ENCODE results near the gene PHETA2. TPM values are rescaled to one million over a fixed set of nuclear protein-coding genes. Genes with fewer than 3 reads are reported as not detected.

Gene PHETA2, protein sequence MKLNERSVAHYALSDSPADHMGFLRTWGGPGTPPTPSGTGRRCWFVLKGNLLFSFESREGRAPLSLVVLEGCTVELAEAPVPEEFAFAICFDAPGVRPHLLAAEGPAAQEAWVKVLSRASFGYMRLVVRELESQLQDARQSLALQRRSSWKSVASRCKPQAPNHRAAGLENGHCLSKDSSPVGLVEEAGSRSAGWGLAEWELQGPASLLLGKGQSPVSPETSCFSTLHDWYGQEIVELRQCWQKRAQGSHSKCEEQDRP
- polyA plus RNA-seq = 10 to 100 TPM in 2 of 3 donors, 1 to 10 TPM in 1; 7.9 to 14.5 (median 11.8) TPM

DNA sequence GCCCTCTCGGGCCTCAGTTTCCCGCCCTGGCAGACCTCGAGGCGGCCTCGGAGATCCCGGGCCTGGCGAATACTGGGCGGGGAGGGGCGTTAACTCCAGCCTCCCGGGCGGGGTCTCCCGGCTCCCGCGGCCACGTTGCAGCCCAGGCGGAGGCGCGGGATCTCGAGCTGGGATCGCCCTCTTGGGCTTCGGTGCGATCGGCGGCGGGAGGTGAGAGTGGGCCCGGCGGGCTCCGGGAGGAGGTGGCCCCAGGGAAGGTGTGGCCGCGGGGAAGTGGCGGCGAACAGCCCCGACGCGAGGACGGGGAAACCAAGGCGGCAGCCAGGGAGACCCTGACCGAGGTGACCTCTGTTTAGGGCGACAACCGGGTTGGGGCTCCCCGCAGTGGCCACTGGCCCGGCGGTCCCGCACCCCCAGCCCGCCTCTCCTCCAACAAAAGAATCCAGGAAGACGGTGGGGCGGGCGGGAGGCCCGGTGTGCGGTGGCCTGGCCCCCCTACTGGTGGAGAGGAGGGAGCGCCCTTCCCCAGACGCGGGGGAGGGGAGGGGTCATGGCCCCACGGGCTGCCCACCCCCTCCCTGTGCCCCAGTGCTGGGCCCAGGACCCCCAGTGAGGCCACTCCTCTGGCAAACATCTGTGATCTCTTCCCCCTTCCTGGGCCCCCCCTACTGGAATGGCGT lies at the start of gene PHETA2:
Gene PHETA2 (plus strand): TSS at position 117 of the 680 bp plus-strand sequence. CDS start 3,046 bp downstream, outside the sequence.
- no peak within 1 kb of the TSS for H3K27ac ChIP-seq (ENCODE audit: low read depth, low read length)
- 0 to 1% (median 1%) methylated on average over 46 to 55 of the region's 55 CpGs for WGBS, 3 donors

DNA sequence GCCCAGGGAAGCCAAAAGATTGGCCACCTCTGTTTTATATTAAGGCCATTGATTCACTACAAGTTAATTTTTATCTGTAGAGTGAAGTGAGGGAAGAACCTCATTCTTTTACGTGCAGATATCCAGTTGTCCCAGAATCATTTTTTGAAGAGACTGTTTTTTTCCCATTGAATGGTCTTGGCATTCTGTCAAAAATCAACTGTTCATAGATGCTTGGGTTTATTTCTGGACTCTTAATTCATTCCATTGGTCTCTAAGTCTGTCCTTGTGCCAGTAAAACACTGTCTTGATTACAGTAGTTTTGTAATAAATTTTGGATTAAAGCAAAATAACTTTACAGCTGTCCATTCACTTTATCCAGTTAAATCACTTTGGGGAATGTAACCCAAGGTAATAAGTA lies 48.6 kb upstream of the PHETA2 start:
- 45 to 68% (median 56%) methylated on average over 1 of the region's 1 CpG for WGBS, 3 donors
- H3K27ac ChIP-seq (ENCODE audit: low read depth, low read length) = no peak overlapping the region

DNA sequence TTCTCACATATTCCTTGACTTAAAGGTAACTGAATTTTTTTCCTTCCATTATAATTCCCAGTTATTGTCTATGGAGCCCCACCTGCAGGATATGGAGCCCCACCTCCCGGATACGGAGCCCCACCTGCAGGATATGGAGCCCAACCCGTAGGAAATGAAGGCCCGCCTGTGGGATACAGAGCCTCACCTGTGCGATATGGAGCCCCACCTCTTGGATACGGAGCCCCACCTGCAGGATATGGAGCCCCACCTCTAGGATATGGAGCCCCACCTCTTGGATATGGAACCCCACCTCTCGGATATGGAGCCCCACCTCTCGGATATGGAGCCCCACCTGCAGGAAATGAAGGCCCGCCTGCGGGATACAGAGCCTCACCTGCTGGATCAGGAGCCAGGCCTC lies 47.3 kb upstream of the PHETA2 start:
- H3K27ac ChIP-seq (ENCODE audit: low read depth, low read length) = no peak overlapping the region
- 86 to 88% (median 86%) methylated on average over 10 of the region's 10 CpGs for WGBS, 3 donors

DNA sequence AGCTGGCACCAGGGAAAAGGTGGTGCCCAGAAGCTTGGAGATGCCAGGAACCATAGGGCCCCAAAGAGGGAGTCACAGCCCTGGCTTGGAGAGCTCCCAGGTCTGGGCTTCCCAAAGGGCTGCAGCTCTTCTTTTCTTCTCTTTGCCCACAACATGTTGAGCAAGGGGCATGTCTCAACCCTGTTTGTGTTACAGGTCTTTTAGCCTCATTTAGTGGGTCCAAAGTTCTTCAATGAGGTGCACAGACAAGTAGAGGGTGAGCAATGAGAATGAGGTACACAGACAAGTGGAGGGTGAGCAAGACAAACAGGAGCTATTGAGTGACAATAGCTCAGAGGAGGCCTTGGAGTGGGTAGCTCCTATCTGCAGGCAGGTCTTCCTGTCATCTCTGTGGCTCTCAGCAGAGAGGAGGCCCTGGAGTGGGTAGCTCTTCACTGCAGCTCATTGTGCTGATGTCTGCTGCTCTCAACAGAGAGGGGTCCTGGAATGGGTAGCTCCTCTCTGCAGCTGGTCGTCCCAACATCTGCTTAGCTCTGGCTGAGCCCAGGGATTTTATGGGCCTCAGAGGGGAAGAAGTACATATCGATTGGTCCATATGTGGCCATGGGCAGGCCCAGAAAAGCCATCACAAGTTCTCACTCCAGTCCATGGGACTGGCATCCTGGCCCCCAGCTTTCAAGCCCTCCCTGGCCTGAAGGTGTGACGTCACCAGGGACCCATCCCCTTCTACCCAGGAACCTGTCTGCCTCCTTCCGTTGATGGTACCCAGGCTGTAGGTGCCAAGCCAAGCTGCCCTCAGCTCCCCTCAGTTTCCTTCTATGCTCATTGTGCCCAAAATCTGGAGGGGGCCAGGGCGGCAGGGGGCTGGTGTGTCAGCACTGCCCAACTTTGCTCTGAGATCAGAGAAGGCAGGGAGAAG lies 40.5 kb upstream of the PHETA2 start:
- 87 to 95% (median 91%) methylated on average over 5 of the region's 5 CpGs for WGBS, 3 donors
- H3K27ac ChIP-seq (ENCODE audit: low read depth, low read length) = no peak overlapping the region

DNA sequence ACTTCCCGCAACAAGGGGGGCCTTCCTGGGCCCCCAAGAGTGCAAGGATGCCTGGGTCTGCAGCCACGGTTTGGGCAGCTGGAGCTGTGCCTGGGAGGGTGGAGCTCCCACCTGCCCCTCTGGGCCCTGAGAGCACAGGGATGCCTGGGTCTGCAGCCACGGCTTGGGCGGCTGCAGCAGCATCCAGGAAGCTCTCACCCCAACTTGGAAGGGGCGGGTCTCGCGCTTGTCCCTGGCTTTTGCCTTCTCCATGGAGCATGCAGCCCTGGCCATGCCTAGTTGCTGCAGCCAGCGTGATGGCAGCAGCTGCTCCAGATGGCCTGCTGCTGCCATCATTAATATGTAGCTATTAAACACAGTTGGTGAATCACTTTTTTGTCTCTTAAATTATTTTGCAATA lies 38.8 kb upstream of the PHETA2 start:
- no peak overlapping the region for H3K27ac ChIP-seq (ENCODE audit: low read depth, low read length)
- WGBS, 3 donors = 85 to 93% (median 92%) methylated on average over 8 of the region's 8 CpGs

DNA sequence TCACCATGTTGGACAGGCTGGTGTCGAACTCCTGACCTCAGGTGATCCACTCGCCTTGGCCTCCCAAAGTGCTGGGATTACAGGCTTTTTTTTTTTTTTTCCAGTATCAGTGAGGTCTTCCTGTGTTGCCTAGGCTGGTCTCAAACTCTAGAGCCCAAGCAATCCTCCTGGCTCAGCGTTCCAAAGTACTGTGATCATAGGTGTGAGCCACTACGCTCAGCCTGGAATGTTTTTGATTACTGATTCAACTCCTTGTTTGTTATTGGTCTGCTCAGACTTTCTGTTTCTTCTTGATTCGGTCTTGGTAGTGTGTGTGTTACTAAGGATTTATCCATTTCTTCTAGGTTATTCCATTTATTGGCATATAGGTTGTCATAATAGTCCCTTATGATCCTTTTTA lies 34.8 kb upstream of the PHETA2 start:
- WGBS, 3 donors = 93 to 95% (median 94%) methylated on average over 5 of the region's 5 CpGs
- H3K27ac ChIP-seq (ENCODE audit: low read depth, low read length) = no peak overlapping the region

DNA sequence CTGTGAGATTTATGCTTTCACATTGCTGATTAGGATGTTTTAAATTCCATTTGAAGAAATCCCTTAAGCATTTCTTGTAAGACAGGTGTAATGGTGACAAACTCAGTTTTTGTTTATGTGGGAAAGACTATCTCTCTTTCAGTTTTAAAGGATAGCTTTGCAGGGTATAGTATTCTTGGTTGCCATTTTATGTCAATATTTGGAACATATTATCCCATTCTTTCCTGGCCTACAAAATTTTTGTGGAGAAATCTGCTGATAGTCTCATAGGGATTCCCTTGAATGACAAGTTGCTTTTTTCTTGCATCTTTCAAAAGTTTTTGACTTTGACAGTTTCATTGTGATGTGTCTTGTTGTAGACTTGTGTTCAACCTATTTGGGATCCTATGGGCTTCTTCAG lies 32.3 kb upstream of the PHETA2 start:
- H3K27ac ChIP-seq (ENCODE audit: low read depth, low read length) = no peak overlapping the region

DNA sequence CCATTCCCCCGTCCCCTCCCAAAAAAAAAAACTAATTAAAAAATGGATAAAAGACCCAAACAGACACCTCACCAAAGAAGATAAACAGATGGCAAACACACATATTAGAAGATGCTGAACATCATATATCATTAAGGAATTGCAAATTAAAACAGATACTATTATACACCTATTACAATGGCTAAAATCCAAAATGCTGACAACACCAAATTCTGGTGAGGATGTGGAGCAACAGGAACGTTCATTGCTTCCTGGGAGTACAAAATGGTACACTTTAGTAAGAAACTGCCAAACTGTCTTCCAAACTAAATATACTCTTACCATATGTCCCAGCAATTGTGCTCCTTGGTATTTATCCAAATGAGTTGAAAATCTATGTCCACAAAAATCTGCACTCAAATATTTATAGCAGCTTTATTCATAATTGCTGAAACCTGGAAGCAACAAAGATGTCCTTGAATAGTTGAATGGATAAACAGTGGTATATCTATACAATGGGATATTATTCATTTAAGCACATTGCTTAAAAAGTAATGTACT lies 23.3 kb upstream of the PHETA2 start:
- no peak overlapping the region for H3K27ac ChIP-seq (ENCODE audit: low read depth, low read length)
- 60 to 76% (median 64%) methylated on average over 2 of the region's 2 CpGs for WGBS, 3 donors

DNA sequence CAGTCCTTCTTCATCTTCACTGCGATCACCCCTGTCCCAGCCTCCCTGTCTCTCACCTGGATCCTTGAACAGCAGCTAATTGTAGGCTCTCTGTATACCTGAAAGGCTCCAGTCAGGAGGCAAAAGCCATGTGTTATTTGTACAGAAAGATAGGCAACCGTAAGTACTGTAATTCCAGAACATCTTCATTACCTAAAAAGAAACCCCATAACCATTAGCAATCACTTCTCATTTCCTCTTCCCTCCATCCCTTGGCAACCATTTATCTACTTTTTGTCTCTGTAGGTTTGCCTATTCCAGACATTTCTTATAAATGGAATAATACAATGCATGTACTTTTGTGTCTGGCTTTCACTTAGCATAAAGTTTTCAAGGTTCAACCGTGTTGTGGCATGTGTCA lies 21.3 kb upstream of the PHETA2 start:
- no peak overlapping the region for H3K27ac ChIP-seq (ENCODE audit: low read depth, low read length)
- WGBS, 3 donors = 84 to 88% (median 87%) methylated on average over 3 of the region's 3 CpGs

DNA sequence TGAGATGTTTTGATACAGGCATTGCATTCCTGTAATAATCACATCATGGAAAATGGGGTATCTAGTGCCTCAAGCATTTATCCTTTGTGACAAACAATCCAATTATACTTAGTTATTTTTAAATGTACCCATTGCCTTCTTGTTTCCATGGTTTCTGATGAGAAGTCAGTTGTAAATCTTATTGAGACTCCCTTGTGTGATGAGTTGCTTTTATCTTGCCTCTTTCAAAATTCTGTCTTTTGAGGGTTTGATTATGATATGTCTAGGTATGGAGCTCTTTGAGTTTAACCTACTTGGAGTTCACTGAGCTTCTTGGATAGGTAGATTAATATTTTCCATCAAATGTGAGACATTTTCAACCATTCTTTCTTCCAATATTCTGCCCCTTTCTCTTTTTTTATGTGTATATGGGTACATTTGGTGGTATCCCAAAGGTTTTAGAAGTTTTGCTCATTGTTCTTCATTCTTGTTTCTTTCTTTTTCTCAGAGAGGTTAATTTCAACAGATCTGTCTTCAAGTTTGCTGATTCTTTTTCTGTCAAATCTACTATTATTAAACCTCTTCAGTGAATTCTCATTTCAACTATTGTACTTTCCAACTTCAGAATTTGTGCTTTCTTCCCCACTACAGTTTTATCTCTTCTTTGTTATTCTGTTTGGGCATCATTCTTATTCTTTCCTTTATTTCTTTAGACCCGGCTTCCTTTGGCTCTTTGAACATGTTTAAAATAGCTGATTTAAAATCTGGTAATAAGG lies 17.1 kb upstream of the PHETA2 start:
- H3K27ac ChIP-seq (ENCODE audit: low read depth, low read length) = no peak overlapping the region
- WGBS, 3 donors = 100% methylated on average over 1 of the region's 1 CpG

DNA sequence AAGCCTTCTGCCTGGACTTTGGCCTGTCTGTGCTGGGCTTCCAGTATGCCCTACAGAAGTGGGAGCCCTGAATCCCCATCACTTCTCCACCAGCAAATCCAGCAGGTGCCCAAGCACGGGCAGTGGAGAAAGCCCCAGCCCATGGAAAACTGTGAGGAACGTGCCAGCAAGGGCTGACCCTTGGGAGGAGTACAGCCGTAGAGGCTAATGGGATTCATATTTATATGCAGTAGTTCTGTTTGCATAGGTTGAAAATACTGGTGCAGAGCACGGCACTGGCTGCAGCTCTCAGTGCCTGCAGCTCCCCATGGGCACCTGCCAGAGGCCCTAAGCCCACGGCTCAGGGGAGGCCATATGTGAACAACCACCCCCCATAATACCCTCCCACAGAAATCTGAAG lies 13.6 kb upstream of the PHETA2 start:
- WGBS, 3 donors = 88 to 97% (median 93%) methylated on average over 5 of the region's 5 CpGs
- no peak overlapping the region for H3K27ac ChIP-seq (ENCODE audit: low read depth, low read length)

DNA sequence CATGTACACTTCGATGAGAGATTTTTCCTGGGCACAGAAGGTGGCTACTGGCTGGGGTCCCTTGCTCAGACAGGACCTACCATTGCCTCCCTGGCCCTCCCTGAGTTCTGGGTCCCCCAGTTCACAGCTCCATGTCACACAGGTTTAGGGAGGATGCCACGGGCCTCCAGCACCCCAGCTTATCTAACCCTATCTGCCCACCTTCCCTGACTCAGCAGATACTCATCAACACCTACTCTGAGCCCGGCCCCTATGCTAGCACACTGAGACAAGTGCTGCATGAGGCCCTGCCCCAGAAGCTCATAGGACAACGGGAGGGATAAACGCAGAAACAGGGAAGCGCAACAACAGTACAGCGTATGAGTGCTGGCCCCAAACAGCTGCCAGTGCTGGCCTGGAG lies 13.0 kb upstream of the PHETA2 start:
- 95 to 96% (median 95%) methylated on average over 7 of the region's 7 CpGs for WGBS, 3 donors

DNA sequence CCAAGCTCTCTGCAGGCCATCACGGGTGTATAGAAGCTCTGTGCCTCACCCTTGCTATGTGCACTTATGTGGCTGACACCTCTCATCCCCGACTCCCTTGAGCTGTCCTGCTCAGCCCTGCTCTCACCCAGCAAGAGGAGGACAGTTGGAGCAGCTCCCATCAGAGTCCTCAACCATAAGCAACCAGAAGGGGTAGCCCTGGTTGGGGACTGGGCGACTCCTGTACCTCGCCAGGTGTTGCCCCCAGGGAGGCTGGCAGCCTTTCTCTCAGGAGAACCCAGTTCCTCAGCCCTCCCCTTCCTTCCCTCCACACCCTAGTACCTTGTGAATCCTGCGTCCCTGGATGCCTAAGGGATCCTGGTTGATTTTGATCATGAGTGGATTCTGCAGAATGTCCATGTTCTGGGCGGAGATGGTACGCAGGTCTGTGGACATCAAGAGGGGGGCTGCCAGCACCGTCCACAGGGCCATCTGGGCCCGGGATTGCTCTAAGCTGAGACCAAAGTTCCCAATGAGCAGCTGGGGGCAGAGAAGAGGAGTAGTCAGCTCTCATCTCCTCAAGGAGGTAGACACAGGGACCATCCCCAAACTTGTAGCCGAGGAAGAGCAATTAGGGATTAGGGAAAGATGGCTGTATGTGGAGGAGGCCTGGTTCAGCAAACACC lies 11.4 kb upstream of the PHETA2 start:
- 93 to 97% (median 94%) methylated on average over 10 of the region's 10 CpGs for WGBS, 3 donors
- H3K27ac ChIP-seq (ENCODE audit: low read depth, low read length) = no peak overlapping the region

More for the DNA sequence above, 13.0 kb upstream of the PHETA2 start:
- no peak overlapping the region for H3K27ac ChIP-seq (ENCODE audit: low read depth, low read length)

DNA sequence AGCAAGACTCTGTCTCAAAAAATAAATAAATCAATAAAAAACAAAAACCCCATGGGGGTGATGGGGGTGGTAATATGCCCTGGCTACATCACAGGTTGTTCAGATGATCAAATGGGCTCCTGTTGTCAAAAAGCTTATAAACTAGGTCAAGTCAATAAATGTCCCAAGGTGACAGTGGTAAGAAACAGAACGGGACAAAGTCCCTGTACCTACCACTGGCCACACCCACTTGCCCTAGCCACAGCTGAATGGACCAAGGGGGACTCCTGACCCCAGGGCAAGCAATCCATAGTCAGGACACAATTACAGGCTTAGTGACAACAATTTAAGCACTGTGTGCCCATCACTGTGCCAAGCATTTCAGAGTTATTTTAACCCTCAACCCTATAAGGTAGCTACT lies 9.4 kb upstream of the PHETA2 start:
- H3K27ac ChIP-seq (ENCODE audit: low read depth, low read length) = no peak overlapping the region
- 39 to 100% (median 88%) methylated on average over 1 of the region's 1 CpG for WGBS, 3 donors

DNA sequence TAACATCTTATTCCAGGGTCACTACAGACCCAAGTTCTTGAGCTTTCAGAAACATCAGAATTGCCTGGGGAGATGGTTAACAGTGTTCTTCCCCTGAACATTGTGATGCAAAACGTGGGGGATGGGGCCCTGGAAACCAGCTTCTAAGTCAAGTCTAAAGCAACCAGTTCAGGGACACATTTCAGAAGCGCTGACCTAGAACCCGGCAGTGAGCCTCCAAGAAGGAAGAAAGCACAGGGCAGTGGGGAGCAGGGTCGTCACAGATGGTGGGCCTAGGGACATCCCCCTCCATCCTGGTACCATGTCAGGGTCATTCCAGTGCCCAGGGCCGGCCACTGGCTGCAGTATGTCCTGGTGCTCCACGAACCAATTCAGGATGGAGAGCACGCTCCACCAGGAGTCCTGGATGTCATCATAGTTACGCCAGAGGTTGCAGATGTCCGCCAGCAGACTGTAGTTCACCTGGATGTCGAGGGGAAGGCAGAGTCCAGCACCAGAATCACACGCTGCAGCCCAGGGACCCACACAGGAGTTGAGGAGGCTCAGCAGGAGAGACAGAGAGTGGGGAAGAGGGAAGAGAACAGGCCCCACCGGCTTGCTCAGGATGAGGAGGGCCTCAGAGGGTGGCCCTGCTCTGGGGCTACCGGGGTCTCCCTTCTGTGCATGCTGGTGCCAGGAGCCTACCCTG lies 8.5 kb upstream of the PHETA2 start:
- WGBS, 3 donors = 85 to 89% (median 86%) methylated on average over 13 of the region's 13 CpGs
- H3K27ac ChIP-seq (ENCODE audit: low read depth, low read length) = no peak overlapping the region

DNA sequence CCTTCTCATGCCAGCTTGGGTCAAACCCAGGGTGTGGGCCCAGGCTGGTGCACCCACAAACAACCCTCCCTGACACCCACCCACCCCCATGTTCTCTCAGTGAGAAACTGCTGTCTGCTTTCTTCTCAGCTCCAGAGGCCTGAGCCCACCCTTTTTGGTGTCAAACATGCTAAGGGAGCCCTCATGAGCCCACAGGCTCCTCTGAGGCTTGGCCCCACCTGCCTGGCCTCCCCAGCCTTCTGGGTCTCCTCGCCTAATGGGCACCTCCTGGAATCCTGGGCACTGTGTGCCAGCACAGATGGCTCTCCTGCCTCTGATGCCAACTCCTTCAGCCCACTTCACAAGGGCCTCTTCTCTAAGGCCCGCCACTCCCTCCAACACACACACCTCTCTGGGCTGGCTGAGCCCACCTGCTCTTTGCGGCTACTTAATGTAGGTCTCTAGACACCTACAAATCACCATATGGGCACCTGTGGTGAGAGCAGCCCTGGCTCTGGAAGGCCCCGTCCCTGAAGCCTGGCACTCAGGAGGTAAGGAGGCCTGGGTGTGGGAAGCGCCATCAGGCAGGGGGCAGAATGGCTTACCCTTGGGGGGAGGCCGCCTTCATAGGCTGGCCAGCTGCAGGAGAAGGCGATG lies 7.8 kb upstream of the PHETA2 start:
- no peak overlapping the region for H3K27ac ChIP-seq (ENCODE audit: low read depth, low read length)
- 96 to 97% (median 97%) methylated on average over 7 of the region's 7 CpGs for WGBS, 3 donors

DNA sequence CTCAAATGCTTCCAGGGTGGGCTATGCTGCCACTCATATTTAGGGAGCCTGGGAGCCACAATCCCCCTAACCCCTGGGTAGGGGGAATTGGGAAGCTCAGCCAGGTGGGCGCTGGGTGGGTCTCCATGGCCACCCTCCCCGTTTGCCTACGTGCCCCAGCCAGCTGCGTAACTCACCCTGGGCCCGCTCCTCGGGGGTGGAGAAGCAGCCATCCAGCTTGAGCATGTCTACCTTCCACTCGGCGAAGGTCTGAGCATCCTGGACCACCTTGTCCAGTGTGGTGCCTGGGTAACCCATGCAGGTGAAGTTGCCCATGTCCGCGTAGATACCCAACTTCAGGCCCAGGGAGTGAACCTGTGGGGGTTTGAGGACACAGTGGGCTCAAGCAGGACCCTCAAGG lies 7.1 kb upstream of the PHETA2 start:
- WGBS, 3 donors = 93 to 97% (median 95%) methylated on average over 10 of the region's 10 CpGs
- H3K27ac ChIP-seq (ENCODE audit: low read depth, low read length) = no peak overlapping the region

All from adipose tissue (tissue), 3 donors.